A673 (cell line): ENCODE measurements around the gene TRAPPC2L. TPM values are rescaled to one million over a fixed set of nuclear protein-coding genes. Genes with fewer than 3 reads are reported as not detected.

Source experiments
- BruUV-seq: library from RNA; stranded (reverse); fragments of 400-500 nt; replicated peaks from 2 replicates; lab custom pipeline; 2021; lab: Mats Ljungman, UMichigan
- CTCF ChIA-PET: fragments of 300-600 bp; sonication (Branson Sonifier 250); formaldehyde crosslinking; loops from one replicate; lab custom pipeline; 2022; ENCODE audit warnings: antibody characterized with exemption; lab: Charles Lee
- POLR2A ChIA-PET: fragments of 300-600 bp; sonication (Branson Sonifier 250); formaldehyde crosslinking; loops from one replicate; lab custom pipeline; 2022; ENCODE audit warnings: antibody characterized with exemption; ENCODE audit not compliant: low non-redundant PET; lab: Charles Lee
- DNase-seq: peaks from one replicate; pipeline ENCODE4 v3.0.0-alpha.2; 2015; ENCODE audit warnings: low spot score
- H3K27ac ChIP-seq: fragments of 200-600 bp; sonication (generic); 2 replicates; pipeline ENCODE4 v1.5.1; 2016; ENCODE audit warnings: mixed run types, low read depth, mild to moderate bottlenecking, mixed read lengths, antibody characterized with exemption, low read length; ENCODE audit not compliant: poor library complexity, severe bottlenecking
- H3K27me3 ChIP-seq: fragments of 200-600 bp; sonication (generic); replicated peaks from 2 replicates; pipeline ENCODE4 v1.6.1; 2017; ENCODE audit warnings: mixed run types, low read depth, mild to moderate bottlenecking, mixed read lengths, antibody characterized with exemption, low read length; ENCODE audit not compliant: insufficient read depth, poor library complexity
- H3K36me3 ChIP-seq: fragments of 200-600 bp; sonication (generic); 2 replicates; pipeline ENCODE4 v1.6.1; 2016; ENCODE audit warnings: mixed run types, mild to moderate bottlenecking, mixed read lengths, antibody characterized with exemption, low read length; ENCODE audit not compliant: insufficient read depth, poor library complexity, severe bottlenecking
- H3K4me1 ChIP-seq: fragments of 200-600 bp; sonication (generic); 2 replicates; pipeline ENCODE4 v1.6.1; 2017; ENCODE audit warnings: mixed run types, mild to moderate bottlenecking, mixed read lengths, antibody characterized with exemption, low read length; ENCODE audit not compliant: insufficient read depth, poor library complexity, severe bottlenecking
- H3K4me3 ChIP-seq: fragments of 200-600 bp; sonication (generic); 2 replicates; pipeline ENCODE4 v1.5.1; 2016; ENCODE audit warnings: low read depth, mixed run types, mild to moderate bottlenecking, mixed read lengths, low read length; ENCODE audit not compliant: poor library complexity, severe bottlenecking
- H3K9me3 ChIP-seq: fragments of 200-600 bp; sonication (generic); 2 replicates; pipeline ENCODE4 v1.6.1; 2016; ENCODE audit warnings: mixed run types, low read depth, mild to moderate bottlenecking, mixed read lengths, antibody characterized with exemption, low read length; ENCODE audit not compliant: poor library complexity, severe bottlenecking
- EZH2 ChIP-seq: fragments of 200-600 bp; sonication (generic); IDR thresholded peaks from 2 replicates; pipeline ENCODE4 v1.6.1; 2017; ENCODE audit warnings: borderline replicate concordance, low read depth, mild to moderate bottlenecking, mixed read lengths, antibody characterized with exemption, low read length; ENCODE audit not compliant: poor library complexity, severe bottlenecking
- intact Hi-C: fragments of 100-400 bp; cut with micrococcal nuclease; formaldehyde crosslinking; loops from one replicate; pipeline ENCODE4 v1.10.0; 2022; ENCODE audit not compliant: unreplicated experiment
- total RNA-seq: library from RNA; stranded (reverse); gene quantifications from 2 replicates; pipeline ENCODE4 v1.2.3, GENCODE V29; 2021
- TF ChIP-seq, protein P1 (sequence below): fragments of 300-800, 200-600 bp; sonication (generic); conservative IDR thresholded peaks from 2 replicates; pipeline ENCODE4 v1.5.1; 2017; ENCODE audit warnings: low read depth, mild to moderate bottlenecking, antibody characterized with exemption, low read length, moderate library complexity, mixed read lengths

Gene TRAPPC2L
- total RNA-seq, 1 experiment from 2014 or later: 98.6 TPM

DNA sequence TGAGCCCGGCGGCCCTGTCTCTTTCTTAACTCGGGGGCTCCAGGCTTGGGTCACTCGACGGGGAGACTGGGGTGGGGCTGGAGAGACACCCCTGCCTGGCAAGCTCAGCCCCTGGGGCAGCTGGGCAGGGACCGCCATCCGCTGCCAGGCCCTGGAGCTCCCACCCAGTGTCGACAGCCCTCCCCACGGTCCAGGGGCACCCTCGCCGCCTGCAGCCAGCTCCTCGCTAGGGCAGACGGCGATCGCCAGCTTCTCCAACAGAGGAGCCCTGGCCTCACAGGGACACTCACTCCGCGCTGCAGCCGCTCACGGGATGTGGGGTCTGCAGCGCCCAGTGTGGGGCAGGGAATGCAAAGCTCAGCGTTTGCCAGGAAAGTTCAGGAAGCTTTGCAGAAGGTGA, 29.2 kb upstream of the TRAPPC2L start:
- POLR2A ChIA-PET: interaction anchor here (0.6 kb wide), 1 partner anchor 10 kb away, joined by 6 read pairs; no protein-coding TSS in a partner anchor
- Histone ChIP-seq H3K4me3 (no peak overlapping the region), H3K27ac (no peak overlapping the region), H3K4me1 (no peaks in the 10 kb centered on the region), H3K9me3 (no peaks in the 10 kb centered on the region), H3K36me3 (no peaks in the 10 kb centered on the region), H3K27me3 (no peaks in the 10 kb centered on the region)
- no peak for DNase-seq
- BruUV-seq: no TSS peak
- CTCF ChIA-PET: no interaction called here
- intact Hi-C loops: no loop called here
- no peak for TF ChIP-seq EZH2
- TF ChIP-seq, protein P1, sequence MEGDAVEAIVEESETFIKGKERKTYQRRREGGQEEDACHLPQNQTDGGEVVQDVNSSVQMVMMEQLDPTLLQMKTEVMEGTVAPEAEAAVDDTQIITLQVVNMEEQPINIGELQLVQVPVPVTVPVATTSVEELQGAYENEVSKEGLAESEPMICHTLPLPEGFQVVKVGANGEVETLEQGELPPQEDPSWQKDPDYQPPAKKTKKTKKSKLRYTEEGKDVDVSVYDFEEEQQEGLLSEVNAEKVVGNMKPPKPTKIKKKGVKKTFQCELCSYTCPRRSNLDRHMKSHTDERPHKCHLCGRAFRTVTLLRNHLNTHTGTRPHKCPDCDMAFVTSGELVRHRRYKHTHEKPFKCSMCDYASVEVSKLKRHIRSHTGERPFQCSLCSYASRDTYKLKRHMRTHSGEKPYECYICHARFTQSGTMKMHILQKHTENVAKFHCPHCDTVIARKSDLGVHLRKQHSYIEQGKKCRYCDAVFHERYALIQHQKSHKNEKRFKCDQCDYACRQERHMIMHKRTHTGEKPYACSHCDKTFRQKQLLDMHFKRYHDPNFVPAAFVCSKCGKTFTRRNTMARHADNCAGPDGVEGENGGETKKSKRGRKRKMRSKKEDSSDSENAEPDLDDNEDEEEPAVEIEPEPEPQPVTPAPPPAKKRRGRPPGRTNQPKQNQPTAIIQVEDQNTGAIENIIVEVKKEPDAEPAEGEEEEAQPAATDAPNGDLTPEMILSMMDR: no peak

DNA sequence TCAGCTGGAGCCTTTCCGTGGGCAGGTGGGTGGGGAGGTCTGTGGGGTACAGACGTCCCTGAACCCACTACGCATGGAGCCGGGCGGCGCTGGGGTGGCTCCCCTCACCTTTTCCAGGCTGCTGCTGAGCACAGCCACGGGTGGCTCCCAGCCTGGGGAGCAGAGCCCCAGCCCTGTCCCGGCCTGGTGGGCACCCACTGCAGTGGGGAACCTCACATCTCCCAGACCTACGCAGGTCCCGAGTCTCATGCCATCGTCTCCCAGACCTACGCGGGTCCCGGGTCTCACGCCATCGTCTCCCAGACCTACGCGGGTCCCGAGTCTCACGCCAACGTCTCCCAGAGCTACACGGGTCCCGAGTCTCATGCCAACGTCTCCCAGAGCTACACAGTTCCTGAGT, 28.2 kb upstream of the TRAPPC2L start:
- no peak for DNase-seq
- no peaks in the 10 kb centered on the region for H3K4me1 ChIP-seq
- intact Hi-C loops: no loop called here
- CTCF ChIA-PET: no interaction called here
- no peak overlapping the region for H3K4me3 ChIP-seq
- no TSS peak for BruUV-seq
- POLR2A ChIA-PET: no interaction called here
- no peak overlapping the region for H3K27ac ChIP-seq
- TF ChIP-seq, protein P1: no peak
- TF ChIP-seq EZH2: no peak
- no peaks in the 10 kb centered on the region for H3K36me3 ChIP-seq
- no peaks in the 10 kb centered on the region for H3K9me3 ChIP-seq
- H3K27me3 ChIP-seq: no peaks in the 10 kb centered on the region

DNA sequence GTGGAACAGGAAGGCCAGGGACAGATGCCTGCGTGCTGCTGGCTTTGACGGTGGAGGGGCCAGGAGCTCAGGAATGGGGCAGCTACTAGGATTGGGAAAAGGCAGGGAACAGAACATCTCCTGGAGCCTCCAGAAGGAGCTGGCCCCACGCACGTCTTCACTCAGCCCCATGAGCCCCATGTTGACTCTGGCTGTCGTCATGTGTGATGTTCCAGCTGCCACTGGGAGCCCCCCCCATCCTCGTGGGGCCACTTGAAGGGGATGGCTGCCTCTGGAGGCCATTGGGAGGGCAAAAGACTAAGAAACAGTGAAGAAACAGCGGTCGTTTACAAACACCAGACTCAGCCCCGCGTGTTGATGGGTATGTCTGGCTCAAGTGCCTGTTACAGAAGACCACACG, 26.7 kb upstream of the TRAPPC2L start:
- ChIA-PET POLR2A (interaction anchor here (0.6 kb wide), 1 partner anchor 27 kb away, joined by 6 read pairs; the partner anchor contains the start of gene CDT1), CTCF (interaction anchor here (0.7 kb wide), 1 partner anchor 204 kb away, joined by 12 read pairs; no protein-coding TSS in a partner anchor)
- Histone ChIP-seq H3K4me3 (no peak overlapping the region), H3K27me3 (no peaks in the 10 kb centered on the region), H3K36me3 (peaks cover 3% of the 10 kb centered on the region), H3K4me1 (no peaks in the 10 kb centered on the region), H3K9me3 (no peaks in the 10 kb centered on the region), H3K27ac (no peak overlapping the region)
- DNase-seq: no peak
- intact Hi-C loops: no loop called here
- TF ChIP-seq EZH2: no peak
- TF ChIP-seq, protein P1: no peak
- no TSS peak for BruUV-seq
